NT2/D1 (cell line): ENCODE measurements around the gene CLEC18C.
"Not testable (repeated sequence)": the region's sequence is repeated elsewhere in the genome, so short reads cannot be mapped to it uniquely, and the experiment has no call there.

Experiments
- SUZ12 ChIP-seq: IDR thresholded peaks from 2 replicates; pipeline ENCODE4 v1.6.1; 2011; ENCODE audit not compliant: insufficient read length, insufficient read depth; ENCODE audit errors: extremely low read depth
- YY1 ChIP-seq: IDR thresholded peaks from 2 replicates; pipeline ENCODE4 v1.6.1; 2011; ENCODE audit not compliant: insufficient read length, insufficient read depth
- ZNF274 ChIP-seq: IDR thresholded peaks from 2 replicates; pipeline ENCODE4 v1.6.1; 2011; ENCODE audit warnings: mild to moderate bottlenecking, low read depth, low read length

- not testable (repeated sequence) for TF ChIP-seq SUZ12, ZNF274, YY1
Measured at GRCh38 chr16:70127706-70128105, 45.9 kb upstream of the CLEC18C start.
